SHP77 treated with DMSO at 0.1 percent for 48 hours (cell line): ENCODE measurements around the gene PTPA.
"Not testable (repeated sequence)": the region's sequence is repeated elsewhere in the genome, so short reads cannot be mapped to it uniquely, and the experiment has no call there.

Source experiments
- DNase-seq: peaks from one replicate; lab custom pipeline; 2025; lab: John Stamatoyannopoulos, UW

Gene PTPA

DNA sequence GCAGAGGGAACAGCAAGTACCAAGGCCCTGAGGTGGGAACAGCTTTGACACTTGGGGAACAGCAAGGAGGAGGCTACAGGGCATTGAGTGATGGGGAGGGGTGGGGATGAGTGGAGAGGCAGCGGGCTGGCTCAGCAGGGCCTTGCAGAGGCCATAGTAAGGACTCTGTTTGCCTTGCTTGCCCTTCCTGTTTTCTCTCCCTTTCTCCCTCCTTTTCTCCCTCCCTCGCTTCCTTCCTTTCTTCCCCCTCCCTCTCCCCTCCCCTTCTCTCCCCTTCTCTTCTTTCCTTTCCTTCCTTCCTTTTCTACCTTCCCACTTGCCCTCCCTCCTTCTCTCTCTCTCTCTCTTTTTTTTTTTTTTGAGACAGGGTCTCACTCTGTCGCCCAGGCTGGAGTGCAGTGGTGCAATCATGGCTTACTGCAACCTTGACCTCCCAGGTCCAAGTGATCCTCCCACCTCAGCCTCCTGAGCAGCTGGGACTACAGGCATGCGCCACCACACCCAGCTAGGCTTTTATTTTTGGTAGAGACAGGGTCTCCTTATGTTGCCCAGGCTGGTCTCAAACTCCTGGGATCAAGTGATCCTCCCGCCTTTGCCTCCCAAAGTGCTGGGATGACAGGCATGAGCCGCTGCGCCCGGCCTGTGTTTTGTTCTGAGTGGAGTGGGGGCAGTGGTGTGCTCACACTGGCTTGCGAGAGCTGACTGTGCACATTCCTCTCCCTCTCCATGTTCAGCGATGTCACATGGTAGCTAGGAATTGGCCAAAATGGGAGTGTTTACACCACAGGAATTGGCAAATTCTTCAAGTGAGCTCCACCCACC is 49.7 kb downstream of the PTPA start:
- DNase-seq = no peak

DNA sequence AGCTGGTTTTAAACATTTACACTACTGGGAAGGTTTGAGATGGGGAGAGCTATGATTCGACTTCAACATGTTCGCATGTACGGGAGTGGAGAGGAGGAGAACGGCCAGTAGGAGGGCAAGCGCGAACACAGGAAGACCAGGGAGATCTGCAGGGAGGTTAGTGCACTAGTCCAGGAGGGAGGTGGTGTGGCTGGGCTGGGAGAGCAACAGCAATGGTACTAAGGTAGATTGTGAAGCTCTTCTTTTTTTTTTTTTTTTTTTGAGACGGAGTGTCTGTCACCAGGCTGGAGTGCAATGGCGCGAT is 50.3 kb downstream of the PTPA start:
- no peak for DNase-seq

DNA sequence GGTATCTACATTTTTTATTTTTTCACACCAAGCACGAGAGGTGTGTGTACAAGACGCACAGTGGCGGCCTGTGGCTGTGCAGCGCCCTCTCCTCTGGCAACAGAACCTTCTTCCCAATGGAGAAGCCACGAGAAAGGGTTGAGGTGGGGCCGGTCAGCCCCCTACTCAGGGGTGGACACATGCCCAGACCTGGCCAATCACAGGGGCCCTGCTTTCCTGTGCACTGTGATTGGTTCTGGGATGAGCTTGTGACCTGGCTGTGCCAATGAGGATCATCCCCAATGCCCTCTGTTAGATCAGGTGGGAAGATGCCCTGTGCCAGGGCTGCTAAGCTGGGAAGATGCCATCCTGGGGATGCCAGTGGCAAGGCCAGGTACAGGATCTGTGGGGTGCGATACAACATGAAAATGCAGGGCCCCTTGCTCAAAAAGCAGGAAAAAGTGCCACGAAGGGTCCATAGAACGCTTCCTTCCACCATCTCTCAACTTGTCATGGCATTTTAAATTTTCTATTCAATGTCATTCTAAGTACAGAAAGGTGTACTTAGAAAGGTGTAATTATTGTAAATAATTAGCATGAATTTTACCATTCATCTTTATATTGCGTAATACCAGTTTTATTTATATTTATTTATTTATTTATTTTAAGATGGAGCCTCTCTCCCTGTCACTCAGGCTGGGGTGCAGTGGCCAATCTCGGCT is 51.4 kb downstream of the PTPA start:
- no peak for DNase-seq

DNA sequence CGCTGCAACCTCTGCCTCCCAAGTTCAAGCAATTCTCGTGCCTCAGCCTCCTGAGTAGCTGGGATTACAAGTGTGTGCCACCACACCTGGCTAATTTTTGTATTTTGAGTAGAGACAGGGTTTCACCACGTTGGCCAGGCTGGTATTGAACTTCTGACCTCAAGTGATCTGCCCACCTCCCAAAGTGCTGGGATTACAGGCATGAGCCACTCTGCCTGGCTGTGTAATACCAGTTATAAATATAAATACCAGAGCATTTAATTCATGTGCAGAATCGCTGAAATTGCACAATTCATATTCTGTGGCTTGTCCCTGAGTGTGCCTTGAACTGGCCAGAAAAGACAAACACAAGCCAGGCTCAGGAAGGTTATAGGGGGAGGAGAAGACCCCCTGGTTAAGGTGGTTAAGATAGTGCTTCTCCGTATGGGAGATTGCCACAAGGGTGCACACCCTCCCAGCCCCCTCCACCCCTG is 52.0 kb downstream of the PTPA start:
- not testable (repeated sequence) for DNase-seq

DNA sequence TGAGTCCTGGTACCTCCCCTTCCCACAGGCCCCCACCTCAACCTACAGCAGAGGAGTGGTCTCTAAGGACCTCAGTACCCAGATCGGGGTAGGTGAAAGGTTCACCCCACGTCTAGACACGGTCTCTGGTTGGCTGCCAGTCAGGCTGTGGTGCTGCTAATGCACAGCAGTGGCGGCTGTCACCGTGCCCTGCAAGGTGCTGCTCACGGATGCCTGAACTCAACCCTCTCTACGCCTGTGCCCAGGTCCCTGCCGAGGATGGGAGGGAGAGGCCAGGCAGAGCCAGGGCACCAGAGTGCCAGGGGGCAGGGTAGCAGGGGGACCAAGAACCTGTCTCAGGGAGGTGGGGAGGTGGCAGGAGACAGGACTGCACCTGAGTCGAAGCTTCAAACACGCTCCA is 52.5 kb downstream of the PTPA start:
- DNase-seq = no peak

DNA sequence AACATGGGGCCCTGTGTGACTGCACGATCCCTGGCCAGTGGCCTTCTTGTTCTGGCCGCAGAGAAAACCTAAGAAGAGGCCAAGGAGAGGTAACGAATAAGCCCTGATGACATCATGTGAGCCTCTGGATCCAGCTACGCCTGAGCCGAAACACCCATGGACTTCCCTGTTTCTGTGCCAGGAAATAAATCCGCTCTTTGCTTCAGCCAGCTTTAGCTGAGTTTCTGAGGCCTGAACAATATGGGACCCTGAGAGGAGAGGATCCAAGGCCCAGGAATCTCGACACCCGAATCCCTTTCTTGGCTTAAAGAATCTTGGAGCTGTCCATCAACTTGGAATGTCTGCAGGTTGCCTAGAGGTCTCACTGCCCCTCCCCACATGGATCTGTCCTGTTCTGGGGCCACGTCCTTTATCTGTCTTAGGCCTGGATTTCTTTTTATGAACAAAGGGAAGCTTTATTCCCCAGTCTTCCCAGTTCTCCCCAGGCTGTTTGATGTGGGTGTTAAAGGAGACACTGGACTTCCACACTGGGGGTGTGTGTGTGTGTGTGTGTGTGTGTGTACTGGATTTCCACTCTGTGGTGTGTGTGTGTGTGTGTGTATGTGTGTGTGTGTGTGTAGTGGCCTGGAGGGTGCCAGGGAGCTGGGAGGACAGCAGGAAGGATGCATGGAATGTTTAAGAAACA is 53.2 kb downstream of the PTPA start:
- DNase-seq = no peak

DNA sequence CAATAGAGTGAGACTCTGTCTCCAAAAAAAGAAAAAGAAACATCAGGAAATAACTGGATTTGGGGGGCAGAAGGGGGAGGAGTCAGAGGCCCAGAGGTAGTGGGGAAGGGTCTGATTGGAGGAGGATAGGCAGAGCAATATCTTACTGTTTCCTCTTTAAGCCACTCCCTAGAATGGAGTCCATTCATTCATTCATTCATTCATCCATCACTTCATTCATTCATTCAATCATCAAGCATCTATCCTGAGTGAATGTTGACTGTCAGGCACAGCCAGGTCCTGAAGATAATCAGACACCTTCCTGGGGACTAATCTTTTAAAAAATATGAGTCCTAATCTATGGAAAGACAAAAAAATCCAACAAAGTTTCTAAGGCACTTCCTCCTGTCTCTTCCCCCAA is 54.0 kb downstream of the PTPA start:
- no peak for DNase-seq

DNA sequence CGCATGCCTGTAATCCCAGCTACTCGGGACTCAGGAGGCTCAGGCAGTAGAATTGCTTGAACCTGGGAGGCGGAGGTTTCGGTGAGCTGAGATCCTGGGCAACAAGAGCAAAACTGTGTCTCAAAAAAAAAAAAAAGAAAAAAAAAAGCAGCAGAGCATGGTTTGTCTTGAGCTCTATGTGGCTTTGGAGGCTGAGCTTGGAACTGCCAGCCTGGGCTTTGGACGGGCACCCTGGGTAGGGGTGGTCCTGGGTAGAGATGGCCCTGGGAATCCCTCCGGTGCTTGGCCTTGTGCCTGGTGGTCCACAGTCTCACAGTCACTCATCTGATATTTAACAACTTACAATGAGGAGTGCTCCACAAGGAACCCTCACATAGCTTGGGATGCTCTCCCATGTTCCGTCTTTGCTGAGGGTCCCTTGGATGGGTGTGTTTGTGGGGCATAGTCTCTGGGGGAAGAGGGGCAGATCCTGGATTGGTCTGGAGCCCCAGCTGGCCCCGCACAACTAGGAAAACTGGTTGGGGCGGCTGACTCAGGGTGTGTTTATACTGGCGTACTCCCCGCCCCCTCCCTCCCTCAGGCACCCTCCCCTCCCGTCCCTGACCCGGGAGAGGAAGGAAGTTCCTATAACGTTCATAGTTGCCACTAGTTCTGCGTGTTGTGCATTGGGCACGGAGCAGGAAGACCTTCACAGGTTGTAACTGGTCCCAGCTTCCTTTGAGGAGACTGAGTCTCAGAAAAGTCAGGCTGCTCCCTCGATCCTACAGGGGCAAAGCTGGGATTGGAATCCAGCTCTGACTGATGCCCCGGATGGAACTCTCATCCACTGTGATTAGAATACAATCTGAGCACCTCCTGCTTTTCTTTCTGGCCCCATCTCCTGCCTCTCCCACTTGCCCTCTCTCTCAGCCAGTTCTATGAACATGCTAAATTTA is 55.7 kb downstream of the PTPA start:
- DNase-seq = peak; percentile 55

DNA sequence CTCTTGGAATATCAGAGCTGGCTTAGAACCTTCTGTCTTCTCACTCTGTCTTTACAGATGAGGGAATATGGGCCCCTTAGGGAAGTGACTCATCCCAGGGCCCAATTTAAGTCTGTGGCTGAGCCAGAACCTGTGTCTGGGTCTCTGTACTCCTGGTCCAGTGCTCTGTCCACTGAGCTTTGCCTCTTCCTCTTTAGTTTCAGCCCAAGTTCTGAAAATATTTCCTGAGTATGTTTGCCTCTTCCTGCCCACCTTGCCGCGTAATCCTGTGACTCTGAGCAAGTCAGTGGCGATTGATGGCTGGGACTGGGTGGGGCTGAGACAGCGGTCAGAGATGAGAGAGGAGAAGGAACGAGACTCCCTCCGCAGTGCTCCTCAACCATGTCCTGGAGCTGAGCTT is 59.0 kb downstream of the PTPA start:
- no peak for DNase-seq

DNA sequence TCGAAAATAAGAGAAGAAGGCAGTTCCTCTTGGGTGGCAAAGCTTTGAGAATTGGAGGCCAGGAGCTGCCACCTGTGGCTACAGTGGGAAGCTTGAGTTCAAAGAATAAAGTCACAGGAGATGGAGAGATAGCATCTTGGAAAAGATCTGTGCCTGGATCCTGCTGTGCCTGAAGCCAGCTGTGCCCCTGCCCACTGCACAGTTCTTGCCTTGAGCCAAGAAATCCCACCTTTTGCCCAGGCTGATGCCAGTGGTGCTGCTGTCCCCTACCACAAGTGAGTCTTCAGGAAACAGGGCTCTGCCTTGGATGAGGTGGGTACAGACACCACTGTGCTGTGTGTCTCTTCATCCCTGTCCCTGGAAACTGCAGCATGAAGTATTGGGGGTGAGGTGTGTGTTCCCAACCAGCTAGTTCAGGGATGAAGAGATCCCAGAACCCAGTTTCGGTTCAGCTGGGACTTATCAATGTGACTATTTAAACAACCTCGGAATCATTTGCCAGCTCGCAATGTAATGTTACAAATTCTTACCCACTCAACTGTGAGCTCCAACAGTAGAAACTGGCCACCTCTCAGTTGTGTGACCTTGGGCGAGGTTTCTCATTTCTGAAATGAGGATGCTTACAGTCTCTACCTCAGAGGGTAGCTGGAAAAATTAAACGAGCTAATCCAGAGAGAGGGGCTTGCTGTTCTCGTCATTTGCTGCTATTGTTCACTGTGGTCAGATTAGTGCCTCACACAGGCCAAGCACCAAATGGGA is 61.0 kb downstream of the PTPA start:
- no peak for DNase-seq

DNA sequence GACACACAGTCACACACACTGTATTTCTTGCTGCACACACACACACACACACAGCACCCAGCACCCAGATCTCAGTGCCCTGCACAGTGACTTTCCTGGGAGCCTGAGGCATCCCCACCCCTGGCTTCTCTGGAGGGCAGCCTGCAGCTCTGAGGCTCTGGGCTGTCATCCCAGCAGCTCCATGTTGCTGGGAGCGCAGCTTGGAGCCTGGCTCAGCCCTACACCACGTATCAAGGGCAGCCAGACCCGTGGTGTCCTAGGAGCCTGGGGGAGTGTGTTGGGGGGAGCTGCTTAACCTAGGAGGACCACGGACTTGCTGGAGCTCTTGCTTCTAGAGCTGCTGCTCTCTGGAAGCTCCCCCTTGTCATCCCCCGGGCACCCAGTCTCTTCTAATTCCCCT is 61.6 kb downstream of the PTPA start:
- DNase-seq = no peak

DNA sequence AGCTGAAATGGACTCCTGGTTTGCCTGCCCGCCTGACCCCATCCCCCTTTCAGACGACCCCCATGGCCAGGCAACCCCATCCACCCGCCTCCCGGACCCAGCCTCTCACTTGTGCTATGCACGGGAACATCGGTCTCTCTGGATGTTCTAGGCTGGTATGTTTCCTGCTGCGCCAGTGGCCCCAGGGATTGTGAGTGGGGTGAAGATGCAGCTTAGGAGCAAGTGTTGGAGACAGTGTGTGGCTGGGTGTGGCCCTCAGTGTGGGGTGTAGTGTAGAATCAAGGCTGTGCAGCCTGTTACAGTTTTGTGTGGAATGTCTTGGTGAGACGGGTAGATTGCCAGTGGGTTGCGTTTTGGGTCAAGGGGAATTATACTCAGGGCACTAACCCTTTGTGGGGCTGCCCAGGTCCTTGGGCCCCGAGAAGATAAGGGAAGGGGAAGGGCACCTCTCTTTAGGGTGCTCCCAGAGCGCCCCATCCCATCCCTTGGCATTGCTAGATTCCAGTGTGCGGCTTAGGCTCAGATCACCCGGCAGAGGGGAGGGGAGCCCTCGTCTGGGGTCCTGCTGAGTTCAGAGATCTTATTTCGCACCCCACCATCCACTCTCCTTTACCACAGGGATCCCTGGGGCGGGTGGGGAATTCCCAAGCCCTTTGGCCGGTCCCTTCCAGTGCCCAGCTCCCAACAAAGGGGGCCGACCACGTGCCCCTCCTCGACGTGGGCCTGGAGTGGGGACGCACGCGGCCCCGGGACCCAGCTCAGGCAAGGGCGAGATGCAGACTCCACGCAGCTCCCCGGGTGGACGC is 62.3 kb downstream of the PTPA start:
- DNase-seq = no peak

DNA sequence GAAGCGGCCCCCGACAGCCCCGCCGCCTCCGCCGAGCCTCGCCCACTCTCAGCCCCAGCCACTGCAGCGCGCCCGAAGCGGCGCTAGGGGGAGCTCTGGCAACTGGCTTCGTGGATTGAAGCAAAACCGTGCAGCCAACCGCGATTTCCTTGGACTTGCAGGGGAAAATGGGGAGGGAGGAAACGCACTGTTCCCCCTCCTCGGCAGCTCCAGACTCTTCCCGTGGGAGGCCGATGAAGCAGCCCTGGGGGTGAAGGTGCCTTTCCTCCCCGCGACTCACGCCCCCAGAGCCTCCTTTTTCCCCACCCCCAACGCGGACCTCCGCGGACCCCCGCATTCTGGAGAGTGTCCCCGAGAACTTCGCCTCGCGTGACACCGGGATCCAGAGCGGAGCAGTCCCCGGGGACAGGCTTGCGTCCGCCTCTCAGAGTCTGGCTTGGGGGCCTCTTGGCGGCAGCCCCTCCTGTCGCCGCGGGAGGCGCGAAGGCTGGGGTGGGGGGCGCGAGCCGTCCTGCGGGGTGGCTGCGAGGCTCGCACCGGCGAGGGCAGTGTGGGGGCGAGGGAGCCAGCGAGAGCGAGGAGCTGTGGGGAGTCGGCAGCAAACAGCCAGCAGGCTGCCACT is 63.0 kb downstream of the PTPA start:
- peak; percentile 44 for DNase-seq

DNA sequence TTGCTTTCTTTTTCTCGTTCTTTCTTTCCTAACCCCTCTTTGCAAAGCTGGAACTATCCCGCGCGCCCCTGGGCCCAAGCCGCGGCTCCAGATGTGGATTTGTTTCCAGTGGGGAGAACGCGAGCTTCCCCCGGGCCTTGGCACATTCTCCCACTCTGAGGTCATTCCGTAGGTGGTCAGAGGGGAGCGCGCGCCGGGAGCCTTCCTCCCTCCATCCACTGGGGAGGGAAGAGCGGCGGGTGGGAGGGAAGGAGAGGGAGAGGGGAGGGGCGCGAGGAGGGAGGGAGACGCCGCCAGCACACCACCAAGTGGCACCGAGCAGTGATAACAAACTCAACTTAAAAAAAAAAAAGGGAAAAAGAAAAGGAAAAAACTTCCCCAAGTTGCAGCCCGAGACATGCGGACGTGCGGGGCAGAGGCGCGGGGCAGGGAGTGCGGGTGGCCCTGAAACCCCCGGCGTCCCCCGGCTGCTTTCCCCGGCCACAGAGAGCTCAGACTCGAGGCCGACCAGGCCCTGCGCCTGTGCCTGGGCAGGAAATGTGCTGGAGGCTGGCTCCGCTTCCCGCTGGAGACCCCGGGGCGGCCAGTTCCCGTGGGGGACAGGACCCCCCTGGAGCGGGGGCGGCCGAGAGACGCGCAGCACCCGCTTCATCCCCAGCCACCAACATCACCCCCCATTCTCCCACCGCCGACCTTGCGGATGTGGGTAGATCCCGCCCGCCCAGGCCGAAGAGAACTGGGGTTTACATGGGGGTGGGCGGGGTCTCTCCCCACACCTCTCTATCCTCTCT is 63.7 kb downstream of the PTPA start:
- peak; percentile 22 for DNase-seq

DNA sequence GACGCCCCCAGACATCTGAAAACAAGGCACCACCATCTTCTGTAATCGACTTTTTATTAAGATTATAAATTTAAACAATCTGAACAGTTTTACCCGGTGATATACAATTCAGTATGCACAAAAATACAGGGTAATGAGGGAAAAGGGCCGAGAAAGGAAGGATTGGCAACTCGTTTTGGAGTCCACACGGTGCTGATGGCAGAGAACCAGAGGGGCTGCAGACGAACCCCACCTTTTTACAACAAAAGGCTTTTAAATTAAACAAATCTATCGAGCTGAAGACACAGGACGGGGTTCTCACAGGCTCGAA is 64.3 kb downstream of the PTPA start:
- DNase-seq = no peak

DNA sequence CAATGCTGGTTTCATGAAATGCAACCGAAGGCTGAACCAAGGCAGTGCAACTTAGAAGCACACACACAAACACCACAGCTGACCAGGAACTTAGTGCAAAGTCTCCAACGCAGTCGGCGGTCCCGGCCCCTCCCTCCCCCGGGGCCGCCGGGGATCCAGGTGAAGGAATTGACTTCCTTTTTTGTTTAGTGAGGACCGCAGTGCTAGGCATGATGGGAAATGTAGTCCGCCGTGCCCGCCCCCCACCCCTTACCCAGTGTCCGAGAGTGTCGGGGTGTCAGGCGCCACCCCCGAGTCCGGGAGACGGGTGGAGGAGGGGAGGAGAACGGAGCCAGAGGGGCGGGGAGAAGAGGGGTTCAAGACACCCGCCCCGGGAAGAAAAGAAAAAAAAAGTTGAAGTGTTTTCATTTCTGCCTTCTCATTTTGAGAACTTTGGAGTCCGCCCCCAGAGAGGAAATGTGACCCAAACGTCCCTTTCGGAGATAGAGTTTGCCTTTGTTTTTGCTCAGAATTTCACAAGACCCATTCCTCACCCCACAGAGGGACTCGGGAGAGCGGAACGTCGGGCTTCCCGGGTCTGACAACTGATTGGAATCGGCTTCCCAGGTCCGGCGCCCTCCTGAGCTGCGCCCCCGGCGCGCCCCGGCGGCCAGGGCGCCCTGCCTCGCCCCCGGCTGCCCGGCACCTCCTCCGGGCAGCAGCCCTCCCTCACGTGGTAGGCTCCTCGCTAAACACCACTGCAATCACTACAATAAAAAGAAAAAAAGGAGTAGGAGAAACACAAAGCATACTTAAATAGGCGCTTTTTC is 64.8 kb downstream of the PTPA start:
- DNase-seq = peak; percentile 46

DNA sequence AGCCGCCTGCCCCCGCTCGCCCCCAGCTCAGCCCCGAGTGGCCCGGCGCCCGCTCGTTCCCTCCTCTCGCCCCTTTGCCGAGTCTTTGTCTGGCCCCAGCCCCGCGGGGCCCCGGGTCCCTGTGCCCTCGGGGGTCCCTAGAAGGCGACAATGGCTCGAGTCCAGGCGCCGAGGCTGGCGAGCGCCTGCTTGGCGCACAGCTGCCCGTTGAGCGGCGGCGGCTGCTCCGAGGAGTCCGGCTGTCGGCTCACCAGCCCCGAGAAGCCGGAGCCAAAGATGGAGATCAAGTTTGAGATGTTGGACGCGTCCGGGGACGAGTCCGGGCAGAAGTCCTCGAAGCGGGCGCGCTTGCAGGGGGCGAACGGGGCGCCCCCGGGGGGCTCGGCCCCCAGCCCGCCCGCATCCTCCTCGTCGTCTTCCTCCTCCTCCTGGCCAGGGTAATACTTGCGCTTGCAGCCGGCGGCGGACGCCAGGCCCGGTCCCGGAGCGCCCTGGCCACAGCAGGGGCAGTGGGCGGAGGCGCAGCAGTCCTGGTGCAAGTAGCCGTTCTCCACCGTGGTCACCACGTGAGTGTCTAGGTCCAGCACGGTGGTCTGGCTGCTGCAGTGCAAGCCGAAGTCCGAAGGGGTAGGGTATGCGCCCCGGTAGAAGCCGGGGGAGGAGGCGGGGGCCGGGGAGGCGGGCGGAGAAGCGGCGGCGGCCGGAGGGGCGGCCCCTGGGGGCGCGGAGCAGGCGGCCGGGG is 65.7 kb downstream of the PTPA start:
- DNase-seq = no peak

DNA sequence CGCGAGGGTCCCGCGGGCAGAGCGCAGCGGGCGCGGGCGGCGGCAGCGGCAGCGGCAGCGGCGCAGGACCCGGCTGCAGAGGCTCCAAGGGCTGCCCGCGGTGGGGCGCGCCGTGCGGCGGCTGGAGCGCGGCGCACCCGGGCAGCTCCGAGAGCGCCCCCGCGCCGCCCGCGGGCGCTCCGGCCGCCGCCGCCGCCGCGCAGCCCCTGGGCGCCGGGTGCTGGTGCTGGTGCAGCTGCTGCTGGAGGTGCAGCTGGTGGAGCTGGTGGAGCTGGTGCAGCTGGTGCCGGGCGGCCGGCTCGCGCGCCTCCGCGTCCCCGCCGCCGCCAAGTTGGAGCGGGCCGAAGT is 66.2 kb downstream of the PTPA start:
- DNase-seq = no peak
